GM19043 (cell line): Measurements from ENCODE around the gene METTL2B.

Source experiments
- ATAC-seq: cut with Tn5 transposase; IDR thresholded peaks from one replicate; pipeline ENCODE4 v1.9.1; 2021; ENCODE audit warnings: low read depth; ENCODE audit not compliant: unreplicated experiment

Gene METTL2B

DNA sequence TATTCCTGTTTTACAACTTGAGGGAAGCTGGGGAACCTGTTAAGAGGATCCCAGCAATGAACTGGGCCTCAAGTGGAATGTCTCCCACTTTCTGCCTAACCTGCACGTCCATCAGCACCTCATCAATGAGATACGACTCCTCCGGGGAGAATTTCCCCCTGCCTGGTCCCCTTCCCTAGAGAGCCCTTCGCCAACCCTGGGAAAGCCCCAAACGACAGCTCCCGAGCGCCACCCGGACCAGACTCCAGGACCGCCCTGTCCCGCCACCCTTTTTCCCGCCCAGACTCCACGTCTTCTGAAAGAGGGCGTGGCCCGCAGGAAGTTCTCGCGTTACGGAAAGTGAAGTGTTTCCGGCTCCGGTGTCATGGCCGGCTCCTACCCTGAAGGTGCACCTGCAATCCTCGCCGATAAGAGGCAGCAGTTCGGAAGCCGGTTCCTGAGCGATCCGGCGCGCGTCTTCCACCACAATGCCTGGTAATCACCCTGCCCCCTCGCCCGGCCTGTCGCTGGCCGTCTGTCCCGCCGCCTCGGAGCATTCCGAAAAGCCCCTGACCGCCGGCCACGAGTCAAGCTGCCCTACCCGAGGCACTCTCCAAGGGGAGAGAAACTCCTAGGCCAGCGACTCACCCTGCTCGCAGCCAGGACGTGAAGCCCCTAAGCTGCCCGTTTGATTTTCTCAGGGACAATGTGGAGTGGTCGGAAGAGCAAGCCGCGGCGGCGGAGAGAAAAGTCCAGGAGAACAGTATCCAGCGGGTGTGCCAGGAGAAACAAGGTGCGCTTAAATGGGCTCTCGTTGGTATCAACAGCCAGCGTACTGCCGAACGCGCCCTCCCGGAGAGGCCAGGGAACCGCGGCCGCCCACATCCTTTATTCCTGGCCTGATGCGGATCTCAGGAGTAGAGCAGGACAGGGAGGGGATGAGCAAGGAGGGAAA is at the start of gene METTL2B:
METTL2B (plus strand) TSS at position 347 of the 934 bp plus-strand sequence; CDS start at position 365, 18 bp downstream.
- peak; percentile 92 for ATAC-seq

GRCh38 chr7:128427289-128427891 is 49.2 kb upstream of the METTL2B start:
- no peak for ATAC-seq

DNA sequence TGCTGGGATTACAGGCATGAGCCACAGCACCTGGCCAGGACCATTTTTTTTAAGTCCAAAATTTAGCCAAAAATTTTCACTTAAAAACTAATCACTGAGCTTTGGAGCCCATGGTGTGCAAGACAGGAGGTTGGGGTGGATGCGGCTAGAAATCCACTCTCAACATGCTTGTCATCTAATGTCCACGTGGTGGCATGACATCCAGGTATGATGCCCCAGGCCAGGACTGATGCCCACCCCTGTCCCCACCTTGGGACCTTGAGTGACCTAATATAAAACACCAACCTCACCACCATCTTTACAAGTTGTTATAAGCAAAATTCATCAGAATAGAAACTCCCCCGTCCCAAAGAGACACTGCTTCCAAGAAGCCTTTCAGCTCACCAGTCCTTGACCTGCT is 46.3 kb upstream of the METTL2B start:
- ATAC-seq: no peak

DNA sequence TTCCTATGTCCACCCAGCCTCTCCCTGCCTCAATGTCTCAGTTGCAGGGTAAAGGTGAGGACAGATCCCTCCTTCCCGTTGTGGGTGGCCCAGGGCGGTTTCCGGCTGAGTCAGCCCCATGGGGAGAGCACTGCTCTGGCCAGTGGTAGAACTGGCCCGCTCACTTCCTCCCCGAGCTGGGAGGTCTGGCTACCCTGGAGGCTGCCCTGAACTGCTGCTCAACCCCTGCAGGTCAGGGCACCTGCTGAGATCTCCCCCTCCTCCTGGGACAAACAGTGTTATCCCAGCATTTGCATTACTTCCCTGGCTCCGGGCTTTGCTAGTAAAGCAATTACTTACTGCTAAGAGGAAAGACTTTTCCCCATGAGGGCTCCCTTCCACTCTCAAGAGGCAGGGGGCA is 45.3 kb upstream of the METTL2B start:
- no peak for ATAC-seq

DNA sequence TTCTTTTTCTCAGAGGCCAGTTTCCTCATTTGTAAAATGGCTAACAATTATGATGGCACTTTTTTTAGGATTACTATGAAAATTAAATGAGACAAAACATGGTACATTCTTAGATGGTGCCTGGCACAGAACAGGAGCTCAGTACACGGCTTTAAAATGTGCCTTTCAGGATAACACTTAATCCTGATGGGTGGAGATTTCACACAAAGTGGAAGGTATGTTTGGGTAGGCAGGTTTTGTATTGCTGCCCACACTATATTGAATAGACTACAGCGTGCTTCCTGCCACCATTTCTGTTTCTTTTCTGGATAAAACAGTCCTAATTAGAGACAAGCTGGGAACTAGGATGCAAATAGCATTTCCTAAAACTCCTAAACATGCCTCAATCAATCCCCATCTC is 44.8 kb upstream of the METTL2B start:
- ATAC-seq: no peak

GRCh38 chr7:128434413-128435326 is 41.9 kb upstream of the METTL2B start:
- no peak for ATAC-seq

DNA sequence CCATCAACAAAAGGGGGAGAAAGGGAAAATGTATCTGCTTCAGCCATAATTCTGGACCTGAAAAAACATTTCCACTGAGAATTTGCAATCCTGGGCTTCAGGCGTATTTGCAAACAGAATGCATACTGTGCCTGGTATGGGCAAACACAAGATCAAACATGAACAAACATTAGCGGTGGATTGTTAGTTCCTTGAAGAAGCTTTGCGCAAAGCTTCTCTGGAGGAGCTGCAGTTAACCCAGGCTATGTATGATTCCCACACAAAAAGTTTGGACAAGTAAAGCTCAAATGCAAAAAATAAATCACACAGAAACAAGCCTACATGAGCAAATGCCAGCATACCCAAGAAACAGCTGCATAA is 41.2 kb upstream of the METTL2B start:
- ATAC-seq: no peak

- peak; percentile 72 for ATAC-seq
Observed at GRCh38 chr7:128437426-128438332, 38.9 kb upstream of the METTL2B start.

- no peak for ATAC-seq
Observed at GRCh38 chr7:128442356-128442755, 34.2 kb upstream of the METTL2B start.

DNA sequence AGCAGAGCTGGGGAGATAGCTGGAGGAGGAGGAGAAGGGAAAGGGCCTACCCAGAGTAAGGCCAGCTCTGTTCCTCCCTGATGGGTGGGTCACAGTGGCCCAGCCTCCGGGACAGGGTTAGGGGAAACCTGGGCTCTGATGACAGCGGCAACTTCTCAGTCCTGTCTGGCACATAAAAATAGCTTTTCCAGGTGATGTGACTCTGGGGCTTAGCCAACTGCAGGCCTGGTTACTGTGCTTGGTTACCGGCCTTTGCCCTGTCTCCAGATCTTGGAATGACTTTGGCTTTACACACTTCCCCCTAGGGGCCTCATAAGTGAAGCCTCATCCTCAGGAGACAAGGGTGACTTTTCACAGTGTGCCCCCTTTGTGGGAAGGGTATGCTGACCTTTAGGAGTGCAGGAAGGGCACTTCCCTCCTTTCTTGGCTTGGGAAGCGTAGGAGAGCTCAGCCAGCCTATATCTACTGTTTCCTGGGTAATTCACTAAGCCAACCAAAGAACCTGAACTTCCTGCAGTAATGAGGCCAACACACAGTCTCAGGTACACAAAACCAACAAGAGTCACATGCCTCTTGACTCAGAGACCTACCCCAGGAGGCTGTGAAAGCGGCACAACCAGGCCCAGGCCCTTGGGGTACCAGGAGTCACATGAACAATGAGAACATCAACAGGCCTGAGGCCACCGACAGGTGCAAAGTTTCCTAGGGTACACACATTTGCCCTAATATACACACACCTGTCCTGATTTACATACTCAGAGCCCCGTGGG is 32.5 kb upstream of the METTL2B start:
- no peak for ATAC-seq

- no peak for ATAC-seq
Observed at GRCh38 chr7:128446306-128446705, 30.2 kb upstream of the METTL2B start.

DNA sequence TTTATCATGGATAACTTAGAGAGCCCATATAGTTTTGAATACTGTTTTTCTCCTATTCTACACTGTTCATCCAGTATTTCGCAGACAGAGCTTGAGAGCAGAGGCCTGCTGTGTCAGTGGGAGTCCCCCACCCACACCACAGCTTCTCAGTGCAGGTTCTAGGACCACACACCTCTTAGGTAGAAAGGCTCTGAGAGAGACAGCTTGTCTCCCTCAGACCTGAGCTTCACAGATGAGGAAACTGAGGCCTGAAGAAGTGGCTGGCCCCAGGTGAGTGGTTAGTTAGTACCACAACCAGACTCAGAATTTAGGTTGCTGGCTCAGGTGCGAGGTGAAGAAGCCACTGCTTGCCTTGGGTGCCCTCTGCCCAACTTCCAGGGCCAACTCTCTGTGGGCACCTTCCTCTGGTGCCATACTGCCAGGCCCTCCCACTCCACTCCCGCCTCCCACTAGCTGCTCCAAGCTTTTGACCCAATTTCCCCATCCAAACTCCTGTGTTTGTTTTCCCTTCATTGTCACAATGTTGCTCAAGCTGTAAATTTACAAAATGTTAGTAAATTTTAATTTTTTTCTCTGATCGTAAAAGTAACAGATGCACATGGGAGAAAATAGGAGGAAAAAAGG is 28.5 kb upstream of the METTL2B start:
- ATAC-seq: no peak

DNA sequence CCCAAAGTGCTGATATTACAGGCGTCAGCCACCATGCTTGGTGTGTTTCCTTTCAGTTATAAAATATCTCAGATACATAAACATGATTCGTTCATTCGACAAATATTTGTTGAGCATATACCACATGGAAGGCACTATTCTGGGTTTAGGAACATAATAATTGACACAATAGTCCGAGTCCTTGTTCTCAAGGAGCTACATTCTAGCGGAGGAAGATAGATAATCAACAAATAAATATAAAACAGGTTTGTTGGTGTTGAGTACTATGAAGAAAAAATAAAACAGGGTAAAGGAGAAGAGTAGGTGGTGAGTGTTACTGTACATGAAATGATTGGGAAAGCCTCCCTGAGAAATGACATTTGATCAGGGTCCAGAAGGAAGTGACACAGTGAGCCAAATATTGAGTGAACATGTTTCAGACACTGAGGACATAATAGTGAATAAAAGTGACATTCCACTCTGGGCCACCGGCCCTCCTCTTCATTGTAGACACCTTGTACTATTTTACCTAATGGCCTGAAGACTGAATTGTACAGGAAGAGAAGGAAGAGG is 27.7 kb upstream of the METTL2B start:
- no peak for ATAC-seq

DNA sequence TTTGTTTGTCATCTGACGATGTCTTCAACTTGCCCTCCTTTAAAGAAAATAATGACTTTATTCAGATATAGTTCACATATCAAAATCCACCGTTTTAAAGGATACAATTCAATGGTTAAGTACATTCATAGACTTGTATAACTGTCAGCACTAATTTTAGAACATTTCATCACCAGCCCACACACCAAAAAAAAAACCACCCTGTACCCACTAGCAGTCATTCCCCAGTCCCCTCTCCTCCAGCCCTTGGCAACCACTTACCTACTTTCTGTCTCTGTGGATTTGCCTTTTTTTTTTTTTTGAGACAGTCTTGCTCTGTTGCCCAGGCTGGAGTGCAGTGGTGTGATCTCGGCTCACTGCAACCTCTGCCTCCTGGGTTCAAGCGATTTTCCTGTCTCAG is 26.1 kb upstream of the METTL2B start:
- no peak for ATAC-seq

DNA sequence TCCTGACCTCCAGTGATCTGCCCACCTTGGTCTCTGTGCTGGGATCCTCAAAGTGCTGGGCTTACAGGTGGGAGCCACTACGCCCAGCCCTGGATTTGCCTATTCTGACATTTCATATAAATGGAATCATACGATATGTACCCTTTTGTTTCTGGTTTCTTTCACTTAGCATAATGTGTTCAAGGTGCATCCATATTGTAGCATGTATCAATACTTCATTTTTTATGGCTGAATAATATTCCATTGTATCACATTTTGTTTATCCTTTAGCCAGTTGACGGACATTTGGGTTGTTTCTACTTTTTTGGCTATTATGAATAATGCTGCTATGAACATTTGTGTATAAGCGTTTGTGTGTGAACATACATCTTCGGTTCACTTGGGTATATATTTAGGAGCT is 25.6 kb upstream of the METTL2B start:
- ATAC-seq: no peak

DNA sequence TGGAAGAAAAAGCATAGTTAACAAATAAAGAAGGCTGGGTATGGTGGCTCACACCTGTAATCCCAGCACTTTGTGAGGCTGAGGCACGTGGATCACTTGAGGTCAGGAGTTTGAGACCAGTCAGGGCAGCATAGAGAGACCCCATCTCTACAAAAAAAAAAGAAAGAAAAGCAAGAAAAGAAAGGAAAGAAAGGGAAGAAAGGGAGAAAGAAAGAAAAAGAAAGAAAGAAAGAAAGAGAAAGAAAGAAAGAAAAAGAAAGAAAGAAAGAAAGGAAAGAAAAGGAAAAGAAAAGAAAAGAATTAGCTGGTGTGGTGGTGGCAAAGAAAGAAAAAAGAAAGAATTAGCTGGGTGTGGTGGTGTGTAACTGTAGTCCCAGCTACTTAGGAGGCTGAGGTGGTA is 24.0 kb upstream of the METTL2B start:
- ATAC-seq: no peak

DNA sequence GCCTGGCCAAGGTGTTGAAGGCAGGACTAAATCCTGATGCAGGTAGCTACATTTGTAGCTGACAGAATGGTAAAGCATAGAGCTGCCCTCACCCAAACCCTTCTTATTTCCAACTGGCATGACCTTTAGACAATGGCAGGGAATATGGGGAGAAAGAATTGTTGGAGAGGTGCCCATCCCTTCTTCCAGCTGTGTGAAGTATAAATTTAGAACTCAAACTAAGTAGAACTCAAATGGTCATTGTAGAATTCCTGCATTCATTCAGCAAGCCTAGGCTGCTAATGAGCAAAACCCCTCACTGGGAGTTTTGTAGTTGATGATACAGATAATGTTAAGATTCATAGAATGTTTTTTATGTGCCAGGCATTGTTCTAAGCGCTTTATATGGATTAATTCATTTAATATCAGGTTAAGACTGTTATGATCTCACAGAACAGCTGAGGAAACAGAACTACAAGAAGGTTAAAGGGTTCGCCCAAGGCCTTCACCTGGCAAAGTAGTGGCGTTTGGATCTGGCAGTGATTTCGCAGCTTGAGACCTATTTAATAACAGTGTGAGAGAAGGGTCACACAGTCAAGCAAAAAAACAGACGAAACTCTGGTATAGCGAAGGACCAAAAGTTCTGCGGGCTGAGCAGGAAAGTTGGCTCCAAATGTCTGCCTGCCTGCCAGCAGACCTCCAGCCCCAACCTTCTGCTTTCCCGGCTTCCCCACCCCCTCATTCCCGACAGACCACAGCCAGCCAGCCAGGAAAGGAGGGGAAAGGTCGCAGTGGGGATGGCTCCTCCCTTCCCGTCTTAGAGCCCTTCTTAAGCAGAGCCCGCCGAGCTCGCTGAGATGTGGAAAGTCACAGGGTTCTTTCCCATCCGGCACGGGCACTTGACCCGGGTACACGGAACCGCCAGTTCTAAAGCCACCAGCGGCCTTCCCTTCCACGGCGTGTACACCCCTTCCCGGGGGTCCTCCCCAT is 22.4 kb upstream of the METTL2B start:
- ATAC-seq: no peak
